ENCODE measurements around the gene CFAP65.

The CFAP65 gene, protein sequence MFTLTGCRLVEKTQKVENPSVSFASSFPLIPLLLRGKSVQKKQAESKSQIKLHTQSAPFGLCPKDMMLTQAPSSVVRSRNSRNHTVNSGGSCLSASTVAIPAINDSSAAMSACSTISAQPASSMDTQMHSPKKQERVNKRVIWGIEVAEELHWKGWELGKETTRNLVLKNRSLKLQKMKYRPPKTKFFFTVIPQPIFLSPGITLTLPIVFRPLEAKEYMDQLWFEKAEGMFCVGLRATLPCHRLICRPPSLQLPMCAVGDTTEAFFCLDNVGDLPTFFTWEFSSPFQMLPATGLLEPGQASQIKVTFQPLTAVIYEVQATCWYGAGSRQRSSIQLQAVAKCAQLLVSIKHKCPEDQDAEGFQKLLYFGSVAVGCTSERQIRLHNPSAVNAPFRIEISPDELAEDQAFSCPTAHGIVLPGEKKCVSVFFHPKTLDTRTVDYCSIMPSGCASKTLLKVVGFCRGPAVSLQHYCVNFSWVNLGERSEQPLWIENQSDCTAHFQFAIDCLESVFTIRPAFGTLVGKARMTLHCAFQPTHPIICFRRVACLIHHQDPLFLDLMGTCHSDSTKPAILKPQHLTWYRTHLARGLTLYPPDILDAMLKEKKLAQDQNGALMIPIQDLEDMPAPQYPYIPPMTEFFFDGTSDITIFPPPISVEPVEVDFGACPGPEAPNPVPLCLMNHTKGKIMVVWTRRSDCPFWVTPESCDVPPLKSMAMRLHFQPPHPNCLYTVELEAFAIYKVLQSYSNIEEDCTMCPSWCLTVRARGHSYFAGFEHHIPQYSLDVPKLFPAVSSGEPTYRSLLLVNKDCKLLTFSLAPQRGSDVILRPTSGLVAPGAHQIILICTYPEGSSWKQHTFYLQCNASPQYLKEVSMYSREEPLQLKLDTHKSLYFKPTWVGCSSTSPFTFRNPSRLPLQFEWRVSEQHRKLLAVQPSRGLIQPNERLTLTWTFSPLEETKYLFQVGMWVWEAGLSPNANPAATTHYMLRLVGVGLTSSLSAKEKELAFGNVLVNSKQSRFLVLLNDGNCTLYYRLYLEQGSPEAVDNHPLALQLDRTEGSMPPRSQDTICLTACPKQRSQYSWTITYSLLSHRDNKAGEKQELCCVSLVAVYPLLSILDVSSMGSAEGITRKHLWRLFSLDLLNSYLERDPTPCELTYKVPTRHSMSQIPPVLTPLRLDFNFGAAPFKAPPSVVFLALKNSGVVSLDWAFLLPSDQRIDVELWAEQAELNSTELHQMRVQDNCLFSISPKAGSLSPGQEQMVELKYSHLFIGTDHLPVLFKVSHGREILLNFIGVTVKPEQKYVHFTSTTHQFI (N-terminal part only)

DNA sequence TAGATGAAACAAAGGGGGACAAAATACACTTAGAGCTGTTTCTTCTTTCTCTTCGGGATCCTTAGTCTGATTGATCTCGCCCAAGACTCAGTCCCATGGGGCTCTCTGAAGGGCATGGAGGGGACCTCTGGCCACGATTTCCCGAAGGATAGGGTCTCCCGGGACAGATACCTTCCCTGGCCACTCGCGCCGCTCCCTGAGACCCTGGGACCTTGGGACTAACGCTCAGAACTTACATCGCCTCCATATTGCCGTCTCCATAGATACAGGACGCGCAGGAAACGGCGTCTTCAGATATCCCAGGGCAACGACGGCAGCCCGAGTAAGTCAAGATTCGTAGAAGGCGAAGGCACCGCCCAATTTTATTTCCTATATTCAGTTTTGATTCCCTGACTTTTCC is at the start of gene CFAP65:
Gene CFAP65 (minus strand): TSS at position 265 of the 400 bp plus-strand sequence. CDS start 2,468 bp downstream, outside the sequence.
- no peak for DNase-seq (ENCODE audit: low read depth)

DNA sequence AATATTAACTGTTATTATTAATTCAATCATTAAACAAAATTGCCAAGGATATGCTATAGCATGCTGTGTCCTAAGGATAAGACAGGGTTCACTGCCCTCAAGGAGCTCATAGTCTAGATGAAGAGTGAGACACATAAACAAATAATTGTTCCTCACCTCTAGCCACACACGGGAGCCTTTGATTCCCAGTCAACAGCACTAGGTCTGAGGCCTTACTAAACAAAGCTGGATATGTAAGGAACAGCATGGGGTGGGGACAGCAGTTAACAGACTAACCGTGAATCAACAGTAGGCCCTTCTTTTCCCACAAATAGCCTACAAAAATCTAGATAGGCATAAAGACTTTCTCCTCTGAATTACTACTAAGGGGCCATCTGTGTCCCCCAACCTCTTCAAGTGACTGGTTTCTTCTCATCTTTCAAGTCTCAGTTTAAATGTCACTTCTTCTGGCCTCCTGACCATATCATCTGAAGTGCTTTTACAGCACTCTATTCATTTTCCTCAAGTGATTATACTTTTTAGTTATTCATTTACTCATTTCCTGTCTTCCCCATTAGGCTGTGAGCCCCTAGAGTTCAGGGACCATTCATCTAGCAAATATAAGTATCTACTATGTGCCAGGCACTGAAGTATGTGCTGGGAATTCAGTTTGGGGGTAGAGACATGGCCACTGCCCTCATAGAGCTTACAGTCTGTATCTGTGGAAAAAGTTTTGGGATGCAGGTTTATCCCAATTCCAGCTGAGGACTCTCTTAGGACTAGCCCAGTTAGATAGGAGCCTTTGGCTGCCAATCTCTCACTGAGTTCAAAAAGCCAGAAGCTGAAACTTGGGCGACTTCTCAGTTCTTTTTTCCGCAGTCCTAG is 49.4 kb upstream of the CFAP65 start:
- no peak for DNase-seq (ENCODE audit: low read depth)

DNA sequence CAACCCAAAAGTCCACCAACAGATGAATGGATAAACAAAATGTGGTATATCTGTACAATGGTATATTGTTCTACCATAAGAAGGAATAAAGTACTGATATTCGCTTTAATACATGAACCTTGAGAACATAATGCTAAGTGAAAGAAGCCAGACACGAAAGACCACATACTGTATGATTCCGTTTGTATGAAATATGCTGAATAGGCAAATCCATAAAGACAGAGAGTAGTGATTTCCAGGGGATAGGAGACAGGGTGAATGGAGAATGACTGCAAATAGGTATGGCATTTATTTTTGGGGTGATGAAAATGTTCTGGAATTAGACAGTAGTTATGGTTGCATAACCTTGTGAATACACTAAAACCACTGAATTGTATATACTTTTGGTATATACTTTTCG is 48.0 kb upstream of the CFAP65 start:
- no peak for DNase-seq (ENCODE audit: low read depth)

DNA sequence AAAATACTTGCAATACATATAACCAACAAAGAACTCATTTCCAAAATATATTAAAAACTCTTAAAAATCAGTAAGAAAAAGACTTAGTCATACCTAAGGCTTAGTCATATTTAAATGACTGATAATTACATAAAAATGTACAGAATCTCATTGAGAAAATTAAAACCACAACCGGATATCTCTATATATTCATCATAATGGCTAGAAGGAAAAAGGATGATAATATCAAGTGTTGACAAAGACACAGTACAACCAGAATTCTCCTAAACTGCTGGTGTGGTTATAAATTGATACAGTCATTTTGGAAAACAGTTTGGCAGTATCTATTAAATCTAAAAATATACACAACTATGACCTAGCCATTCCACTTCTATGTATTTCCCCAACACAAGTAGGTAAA is 46.5 kb upstream of the CFAP65 start:
- no peak for DNase-seq (ENCODE audit: low read depth)

DNA sequence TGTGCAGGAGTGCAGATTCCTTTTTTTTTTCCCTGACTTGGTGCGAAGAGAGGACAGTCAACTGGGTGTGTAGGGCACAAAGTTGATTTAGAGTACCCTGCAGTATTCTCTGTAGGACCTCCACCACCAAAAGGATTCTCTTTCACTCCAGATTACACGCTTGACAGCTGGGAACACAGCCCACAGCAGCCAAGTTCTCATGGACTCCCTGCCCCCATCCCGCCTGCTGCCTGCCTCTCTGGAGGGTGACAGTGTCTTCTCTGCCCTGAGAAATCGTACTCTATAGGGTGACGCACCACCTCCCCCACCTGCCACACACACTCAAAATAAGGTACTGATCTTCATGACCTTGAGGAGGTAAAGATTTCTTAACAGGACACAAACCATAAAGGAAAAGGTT is 46.0 kb upstream of the CFAP65 start:
- DNase-seq (ENCODE audit: low read depth): no peak

DNA sequence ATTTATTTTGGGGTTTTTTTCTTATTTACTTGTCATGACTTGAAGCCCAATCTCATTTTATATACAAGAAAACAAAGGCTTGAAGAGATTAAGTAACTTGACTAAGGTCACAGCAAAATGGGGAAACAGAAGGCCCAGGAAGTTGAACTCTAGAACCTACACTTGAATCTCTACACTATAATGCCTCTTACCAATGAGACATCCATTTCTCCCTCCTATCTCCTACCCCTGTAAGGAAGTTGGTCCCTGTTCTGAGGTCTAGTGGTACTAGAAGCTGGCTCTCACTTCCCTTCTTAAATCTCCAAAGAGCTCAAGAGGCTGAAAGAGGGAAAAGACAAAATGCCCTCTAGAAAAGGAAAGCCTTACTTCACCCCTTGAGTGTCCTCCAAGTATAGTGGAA is 44.9 kb upstream of the CFAP65 start:
- no peak for DNase-seq (ENCODE audit: low read depth)

DNA sequence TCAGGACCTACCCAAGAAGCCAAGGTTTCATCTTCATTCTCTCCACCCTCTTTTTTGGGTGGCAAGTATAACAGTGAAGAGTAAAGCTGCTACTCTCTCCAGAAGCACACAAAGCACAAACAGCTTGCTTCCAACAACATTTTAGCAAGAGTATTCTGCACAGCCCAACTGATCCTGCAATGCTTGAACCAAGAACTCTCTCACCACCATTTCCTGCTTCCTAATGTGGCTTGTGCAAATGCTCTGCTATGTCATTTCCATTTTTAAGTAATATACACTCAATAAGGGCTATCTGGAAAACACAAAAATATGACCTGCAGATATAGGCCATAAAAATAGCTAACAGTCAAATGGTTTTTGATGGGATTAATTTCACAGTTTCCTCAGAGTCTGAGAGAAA is 43.5 kb upstream of the CFAP65 start:
- DNase-seq (ENCODE audit: low read depth): no peak

DNA sequence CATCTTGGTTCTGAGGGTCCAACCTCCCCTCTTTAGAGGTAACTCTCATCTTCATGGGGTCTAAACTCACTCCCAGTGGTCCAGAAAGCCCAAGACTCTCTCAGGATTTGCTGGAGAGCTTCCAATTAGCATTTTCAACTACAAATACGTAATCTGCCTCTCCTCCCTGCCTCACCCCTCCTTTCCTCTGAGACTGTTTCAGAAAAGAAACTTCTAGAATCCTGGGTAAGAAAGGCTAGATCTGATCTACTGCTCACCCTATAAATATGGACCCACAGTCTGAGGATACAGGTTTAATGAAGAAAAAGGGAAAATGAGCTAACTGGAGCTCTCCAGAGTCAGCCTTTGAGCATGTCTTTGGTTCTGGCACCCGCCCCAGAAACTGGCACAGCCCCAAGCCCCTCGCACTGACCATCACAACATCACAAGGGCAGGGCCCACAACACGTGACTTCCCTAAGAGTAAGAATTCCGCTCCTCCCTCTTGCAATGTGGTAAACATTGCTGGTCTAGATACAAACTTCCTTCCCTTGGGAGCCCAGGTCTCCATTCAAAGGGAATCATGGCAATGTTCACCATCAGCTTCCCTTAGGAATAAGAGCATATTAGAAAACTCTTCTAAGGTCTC is 41.1 kb upstream of the CFAP65 start:
- DNase-seq (ENCODE audit: low read depth): no peak

DNA sequence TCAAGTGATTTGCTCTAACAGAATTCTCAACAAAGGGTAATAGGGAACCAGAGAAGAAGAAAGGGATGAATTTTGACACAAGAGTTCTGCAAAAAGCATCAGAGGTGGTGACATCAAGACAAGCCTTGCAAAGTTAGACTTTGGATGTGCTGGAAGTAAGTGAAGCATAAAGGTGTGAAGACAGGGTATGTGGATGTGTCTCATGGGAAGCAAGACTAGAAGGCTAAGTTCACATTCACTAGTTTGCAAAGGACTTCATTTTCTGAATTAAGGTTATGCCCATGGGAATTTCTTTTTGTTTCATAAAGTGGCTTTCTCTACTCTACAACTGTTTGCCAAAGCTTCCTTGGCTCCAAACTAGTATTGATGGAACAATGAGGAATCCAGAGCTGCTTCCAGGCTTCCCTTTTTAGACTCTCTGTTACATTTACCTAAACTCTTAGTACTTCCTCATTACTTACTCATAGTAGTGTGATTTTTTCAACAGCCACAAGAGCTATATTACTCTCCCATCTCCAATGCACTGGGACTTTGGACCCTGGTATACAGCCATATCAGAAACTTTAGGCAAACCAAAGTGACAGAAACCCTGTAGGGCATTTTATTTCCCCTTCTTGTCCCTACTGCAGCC is 40.5 kb upstream of the CFAP65 start:
- DNase-seq (ENCODE audit: low read depth): no peak

DNA sequence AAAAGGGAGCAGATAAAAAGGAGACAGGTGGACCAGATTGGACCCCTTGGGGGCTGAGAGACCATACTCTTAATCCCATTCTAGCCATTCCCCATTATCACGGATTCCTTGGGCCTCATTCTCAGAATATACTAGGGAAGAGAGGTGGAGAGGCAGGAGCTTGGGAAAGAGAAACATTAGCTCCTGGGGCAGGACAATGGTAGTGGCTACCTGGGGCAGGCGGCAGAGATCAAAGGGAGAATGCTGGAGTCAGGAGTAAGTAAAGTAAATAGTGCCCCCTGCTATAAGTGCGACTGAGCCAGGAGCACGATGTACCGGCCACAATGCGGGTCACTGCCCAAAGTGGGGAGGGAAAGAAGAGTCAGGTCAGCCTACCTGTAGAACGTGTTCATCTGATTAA is 39.8 kb upstream of the CFAP65 start:
- no peak for DNase-seq (ENCODE audit: low read depth)

DNA sequence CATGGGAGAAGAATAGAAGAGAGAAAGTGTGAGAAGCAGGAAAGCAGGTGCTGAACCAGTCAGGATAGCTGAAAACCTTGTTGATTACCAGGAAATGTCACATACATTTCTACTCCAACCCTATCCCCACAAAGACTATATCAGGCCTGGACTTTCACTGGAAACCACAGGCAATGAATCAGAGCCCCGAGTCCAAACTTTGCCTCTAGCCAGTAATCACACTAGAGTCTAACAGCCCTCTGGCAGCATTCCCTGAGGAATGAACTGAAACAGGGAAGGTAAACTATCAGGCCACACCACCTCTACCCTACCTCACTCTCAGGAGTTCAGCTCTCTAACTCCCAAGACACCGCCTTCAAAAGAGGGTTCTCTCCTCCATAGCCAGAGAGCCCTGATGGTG is 38.1 kb upstream of the CFAP65 start:
- DNase-seq (ENCODE audit: low read depth): no peak

DNA sequence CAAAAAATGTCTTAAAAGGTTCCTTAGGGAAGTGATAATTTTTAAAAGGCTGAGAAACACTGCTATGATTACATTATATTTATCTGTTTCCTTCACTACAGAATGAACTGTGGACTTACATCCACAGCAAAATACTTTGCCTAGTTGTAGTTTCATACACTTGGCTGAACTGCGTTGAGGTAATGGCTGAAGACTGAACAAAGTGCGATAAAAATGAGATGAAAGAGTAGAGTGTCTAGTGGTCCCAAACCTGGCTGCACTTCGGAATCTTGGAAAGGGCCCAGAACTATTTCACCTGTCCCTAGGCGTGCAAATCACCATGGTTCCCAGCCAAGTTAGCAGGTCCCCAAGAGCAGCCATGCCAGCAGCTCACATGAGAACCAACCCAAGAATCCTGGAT is 37.6 kb upstream of the CFAP65 start:
- no peak for DNase-seq (ENCODE audit: low read depth)

DNA sequence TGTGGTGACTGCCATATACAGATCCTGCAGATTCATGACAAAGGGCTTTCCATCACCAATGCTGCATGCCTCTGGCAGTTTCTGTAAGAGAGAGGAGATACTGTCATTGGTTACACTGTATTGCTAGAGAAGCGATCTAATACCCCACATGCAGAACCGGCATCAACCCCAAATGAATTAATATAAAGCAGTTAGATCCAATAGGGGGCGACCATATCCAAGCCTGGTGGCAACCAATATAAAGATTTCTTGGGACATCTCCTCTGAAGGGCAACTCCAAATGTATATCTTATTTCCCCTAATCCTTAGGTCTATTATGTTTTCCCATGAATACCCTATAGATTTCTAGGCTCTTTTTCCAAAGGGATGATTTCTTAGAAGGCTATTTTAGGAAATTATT is 36.8 kb upstream of the CFAP65 start:
- no peak for DNase-seq (ENCODE audit: low read depth)

DNA sequence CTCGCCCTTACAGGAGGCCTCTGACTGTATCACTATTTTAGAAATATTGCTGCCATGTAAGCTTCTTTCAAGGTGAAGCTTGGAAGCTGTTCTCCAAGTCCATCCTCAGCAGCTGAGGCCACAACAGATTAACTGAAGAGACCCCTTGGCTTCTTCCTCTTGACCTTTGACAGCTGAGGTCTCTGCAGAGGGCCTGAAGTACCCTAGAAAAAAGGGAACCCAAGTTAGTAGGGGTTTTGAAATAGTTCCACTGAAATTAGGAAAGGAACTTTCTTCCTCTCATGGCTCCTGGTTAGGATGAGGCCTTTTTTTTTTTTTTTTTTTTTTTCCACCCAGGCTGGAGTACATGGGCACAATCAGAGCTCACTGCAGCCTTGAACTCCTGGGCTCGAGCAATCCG is 34.9 kb upstream of the CFAP65 start:
- no peak for DNase-seq (ENCODE audit: low read depth)

DNA sequence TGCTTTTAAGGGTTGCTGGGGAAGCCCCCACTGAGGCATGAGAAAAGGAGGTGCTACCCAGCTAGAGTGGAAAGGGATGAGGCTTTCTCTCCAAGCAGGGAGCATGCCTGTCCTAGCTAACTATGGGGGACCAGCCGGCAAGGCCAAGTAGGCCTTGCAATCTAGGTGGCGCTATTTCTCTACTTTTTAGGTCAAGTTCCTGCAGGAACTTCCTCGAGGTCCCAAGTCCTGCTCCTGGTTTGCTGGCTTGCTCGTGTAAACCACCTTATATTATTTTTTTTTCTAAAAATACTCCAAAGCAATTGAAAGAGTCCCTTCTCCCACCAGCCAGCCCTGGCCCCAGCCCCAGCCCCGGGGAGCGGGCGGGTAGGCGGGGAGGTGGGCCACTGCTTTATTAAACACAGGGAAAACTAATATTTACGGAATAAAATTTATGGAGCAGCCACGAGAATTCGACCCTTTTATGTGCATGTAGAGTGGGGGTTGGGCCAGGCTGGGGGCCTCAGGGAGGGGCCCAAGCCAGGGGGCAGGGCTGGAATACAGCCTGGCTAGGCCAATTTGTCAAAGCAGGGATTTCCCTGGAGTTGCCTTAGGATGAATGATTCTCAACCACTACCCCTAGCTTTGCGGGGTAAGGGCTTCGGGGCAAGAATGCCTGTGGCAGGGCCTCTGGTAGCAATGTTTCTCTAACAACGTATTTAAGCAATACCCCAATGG is 32.3 kb upstream of the CFAP65 start:
- peak; percentile 12 for DNase-seq (ENCODE audit: low read depth)

DNA sequence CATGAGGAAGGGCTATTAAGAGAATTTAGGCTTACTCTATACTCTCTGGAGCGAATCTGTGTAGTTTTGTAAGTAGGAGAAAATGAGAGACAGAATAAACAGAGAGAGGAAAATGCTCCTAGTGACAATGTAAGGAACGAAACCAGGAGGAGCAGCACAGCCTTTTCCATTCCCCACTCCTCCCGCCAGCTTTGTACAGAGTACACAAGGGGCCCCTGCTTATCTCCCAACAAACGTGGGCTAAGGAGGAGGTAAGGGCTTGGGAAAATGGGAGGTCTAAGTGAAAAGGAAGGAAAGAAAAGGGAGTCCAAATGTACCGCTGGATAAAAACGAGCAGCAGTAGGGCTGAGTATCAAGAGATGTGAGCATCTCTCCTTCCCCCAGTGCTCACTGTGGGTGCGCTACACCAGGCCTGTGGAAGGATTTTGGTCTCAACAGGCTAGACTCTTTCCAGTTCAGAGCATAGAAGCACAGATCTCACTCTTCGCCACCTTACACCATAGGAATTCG is 31.5 kb upstream of the CFAP65 start:
- no peak for DNase-seq (ENCODE audit: low read depth)

DNA sequence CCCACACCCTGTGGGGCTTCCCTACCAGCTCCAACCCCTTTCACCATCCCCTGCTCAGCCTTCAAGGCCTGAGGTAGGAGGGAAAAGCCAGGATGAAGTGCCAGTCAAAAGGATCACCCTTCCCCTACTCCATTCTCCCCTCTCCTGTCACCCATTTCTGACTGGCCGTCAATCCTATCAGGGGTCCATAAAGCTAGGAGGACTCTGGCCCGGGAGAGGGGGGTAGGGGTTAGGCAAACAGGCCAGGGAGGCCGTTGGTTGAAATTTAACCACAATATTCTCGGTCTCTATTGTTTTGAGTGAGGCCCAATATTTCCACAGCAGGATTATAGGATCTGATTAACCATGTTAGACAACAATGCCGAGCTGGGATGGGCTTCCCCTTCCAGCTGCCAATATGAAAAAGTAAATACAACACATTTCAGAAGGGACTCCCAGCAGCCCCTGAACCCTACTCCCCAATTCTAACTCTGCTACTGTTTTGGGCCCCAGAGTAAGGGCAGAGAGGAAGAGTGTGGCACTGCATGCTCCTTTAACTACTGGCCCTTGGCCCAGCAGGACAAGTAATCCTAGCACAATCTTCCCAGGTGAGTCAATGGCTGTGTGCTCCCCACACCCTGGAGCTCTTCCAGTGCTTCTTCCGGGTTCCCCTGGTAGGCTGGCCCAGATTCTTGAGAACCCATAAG is 30.0 kb upstream of the CFAP65 start:
- no peak for DNase-seq (ENCODE audit: low read depth)

DNA sequence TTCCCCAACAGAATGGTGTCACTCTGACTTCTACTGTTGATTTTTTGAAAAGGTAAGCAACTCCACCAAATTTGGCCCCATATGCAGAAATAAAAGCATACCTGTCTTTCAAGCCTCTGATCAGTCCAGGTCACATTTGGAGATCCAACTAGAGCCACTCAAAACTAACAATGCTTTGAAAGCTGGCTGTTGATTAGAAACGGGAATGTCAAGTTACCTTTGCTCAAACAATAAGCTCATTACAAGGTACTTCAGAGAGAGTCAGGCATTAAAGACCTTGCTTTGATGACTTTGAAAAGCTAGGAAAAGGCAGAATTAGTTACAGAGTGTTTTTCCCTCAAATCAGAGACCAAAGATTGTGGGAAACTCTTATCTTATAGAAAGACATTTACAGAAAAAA is 24.2 kb upstream of the CFAP65 start:
- DNase-seq (ENCODE audit: low read depth): no peak

DNA sequence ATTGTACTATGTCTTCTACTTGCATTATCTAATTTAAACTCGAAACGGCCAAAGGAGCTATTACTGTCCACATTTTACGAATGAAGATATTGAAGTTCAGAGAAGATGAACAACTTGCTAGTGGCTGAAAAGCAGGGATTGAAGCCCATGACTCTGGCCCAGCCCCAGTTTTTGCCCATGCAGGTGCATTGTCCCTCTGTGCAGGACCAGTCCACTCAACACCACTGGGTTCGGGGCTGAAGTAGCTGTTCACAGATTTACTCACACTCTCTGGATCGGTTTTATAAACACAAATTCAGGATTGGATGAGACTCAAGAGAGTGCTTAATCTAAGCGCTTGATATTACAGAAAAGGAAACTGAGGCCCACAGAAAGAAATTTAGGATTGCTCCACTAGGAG is 20.8 kb upstream of the CFAP65 start:
- no peak for DNase-seq (ENCODE audit: low read depth)
